ENCODE results near the gene MT2A.

Gene MT2A

DNA sequence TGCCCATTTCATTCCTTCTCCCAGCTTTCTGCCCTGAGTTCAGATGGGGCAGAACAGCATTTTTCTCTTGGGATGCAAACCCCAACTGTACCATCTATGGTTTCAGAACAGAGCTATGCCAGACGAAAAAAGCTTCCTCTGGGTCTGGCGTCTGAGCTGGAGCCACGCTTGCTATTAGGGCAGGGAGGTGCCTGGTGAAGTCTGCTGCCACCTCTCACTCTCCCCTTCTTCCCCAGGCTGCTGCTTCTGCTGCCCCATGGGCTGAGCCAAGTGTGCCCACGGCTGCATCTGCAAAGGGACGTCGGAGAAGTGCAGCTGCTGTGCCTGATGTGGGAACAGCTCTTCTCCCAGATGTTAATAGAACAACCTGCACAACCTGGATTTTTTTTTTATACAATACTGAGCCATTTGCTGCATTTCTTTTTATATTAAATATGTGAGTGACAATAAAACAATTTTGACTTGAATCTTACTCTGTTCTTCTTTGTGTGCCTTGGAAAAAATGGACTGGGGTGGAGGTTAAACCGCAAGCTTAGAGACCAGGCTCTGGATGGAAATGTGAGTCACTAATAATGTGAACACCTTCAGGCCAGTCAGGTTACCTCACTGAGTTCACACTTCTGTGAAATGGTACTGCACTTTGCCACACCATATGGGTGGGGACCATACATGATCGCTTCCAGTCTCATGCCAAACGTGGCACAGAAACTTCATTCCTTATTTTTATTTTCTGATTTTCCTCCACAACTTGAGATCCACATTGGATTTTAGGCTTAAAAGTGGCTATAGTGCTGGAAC lies 28.4 kb downstream of the MT2A start:
- TF ChIP-seq CTCF (conservative IDR thresholded peaks at IDR 0.05; ENCODE audit: control insufficient read depth, insufficient read depth, low read depth, low read length), result no peak
- DNase-seq (ENCODE audit: low read depth), result no peak

DNA sequence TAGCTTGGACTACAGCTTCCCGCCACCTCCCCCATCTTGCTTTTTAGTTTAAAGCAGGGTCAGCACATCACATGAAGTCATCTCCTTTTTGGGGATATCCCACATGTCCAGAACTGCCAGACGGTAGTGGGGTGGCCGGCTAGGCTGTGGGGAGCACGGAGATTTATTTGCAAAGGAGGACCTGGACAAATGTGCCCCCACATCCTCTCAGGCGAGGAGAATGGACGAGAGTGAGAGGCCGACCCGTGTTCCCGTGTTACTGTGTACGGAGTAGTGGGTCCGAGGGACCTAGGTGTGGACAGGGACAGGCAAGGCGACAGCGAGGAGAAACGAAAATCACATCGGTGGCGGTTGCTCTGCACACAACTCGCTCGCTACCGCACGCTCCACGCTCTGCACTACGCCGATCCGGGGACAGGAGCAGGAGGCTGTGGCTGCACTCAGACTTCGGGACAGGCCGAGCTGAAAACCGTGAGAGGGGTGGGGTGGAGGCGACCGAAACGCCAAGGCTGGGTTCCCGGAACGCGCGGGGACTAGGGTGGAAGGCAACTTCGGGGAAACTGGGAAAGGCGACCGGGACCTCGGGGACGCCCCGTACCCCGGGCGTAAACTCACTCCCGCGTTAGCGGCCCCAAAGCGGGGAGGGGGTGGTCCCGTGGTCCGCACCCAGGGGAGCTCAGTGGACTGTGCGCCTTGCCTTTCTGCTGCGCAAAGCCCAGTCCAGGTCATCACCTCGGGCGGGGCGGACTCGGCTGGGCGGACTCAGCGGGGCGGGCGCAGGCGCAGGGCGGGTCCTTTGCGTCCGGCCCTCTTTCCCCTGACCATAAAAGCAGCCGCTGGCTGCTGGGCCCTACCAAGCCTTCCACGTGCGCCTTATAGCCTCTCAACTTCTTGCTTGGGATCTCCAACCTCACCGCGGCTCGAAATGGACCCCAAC lies 29.7 kb downstream of the MT2A start, which contains the start of gene MT1A:
Gene MT1A (plus strand): TSS at position 853 of the 937 bp plus-strand sequence. CDS start 73 bp downstream, at position 926.
- TF ChIP-seq CTCF (conservative IDR thresholded peaks at IDR 0.05; ENCODE audit: control insufficient read depth, insufficient read depth, low read depth, low read length), result no peak
- peak within 1 kb of the TSS; percentile 56 for H3K4me3 ChIP-seq (ENCODE audit: control insufficient read depth, low read depth, low read length)
- DNase-seq (ENCODE audit: low read depth), result peak; percentile 65

More for the DNA sequence above, 28.4 kb downstream of the MT2A start:
- no peak overlapping the region for H3K4me3 ChIP-seq (ENCODE audit: control insufficient read depth, low read depth, low read length)

GRCh38 chr16:56639045-56639444 lies 30.7 kb downstream of the MT2A start:
- TF ChIP-seq CTCF (conservative IDR thresholded peaks at IDR 0.05; ENCODE audit: control insufficient read depth, insufficient read depth, low read depth, low read length), result no peak
- no peak overlapping the region for H3K4me3 ChIP-seq (ENCODE audit: control insufficient read depth, low read depth, low read length)

DNA sequence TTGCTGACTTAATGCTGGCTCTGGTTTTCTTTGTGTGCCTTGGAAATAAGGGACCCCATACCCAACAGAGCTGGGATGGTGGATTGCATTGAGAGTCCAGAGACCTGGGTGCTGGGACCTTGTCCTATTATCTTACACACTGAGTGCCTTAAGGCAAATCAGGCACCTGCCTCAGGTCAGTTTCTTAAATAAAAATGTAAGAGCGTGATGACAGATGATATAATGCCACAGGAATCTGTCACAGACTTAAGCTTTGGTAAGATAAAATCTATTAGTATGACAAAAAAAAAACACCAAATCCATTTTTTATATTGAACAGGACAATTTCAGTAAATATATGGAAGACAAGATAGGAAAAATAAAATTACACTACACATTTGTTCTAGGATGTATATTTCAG lies 31.7 kb downstream of the MT2A start:
- H3K4me3 ChIP-seq (ENCODE audit: control insufficient read depth, low read depth, low read length), result no peak overlapping the region
- no peak for DNase-seq (ENCODE audit: low read depth)
- TF ChIP-seq CTCF (conservative IDR thresholded peaks at IDR 0.05; ENCODE audit: control insufficient read depth, insufficient read depth, low read depth, low read length), result no peak

More at GRCh38 chr16:56639045-56639444, 30.7 kb downstream of the MT2A start:
- DNase-seq (ENCODE audit: low read depth), result no peak

- TF ChIP-seq CTCF (conservative IDR thresholded peaks at IDR 0.05; ENCODE audit: control insufficient read depth, insufficient read depth, low read depth, low read length), result no peak
- no peak for DNase-seq (ENCODE audit: low read depth)
- no peak overlapping the region for H3K4me3 ChIP-seq (ENCODE audit: control insufficient read depth, low read depth, low read length)
Observed at GRCh38 chr16:56641166-56641565, 32.8 kb downstream of the MT2A start.

- peak overlapping the region; percentile 30 for H3K4me3 ChIP-seq (ENCODE audit: control insufficient read depth, low read depth, low read length)
- peak; percentile 66 for DNase-seq (ENCODE audit: low read depth)
Observed at GRCh38 chr16:56643080-56643778, 34.8 kb downstream of the MT2A start.

More at GRCh38 chr16:56643080-56643778, 34.8 kb downstream of the MT2A start:
- peak; percentile 35 for TF ChIP-seq CTCF (conservative IDR thresholded peaks at IDR 0.05; ENCODE audit: control insufficient read depth, insufficient read depth, low read depth, low read length)
